ENCODE measurements around the gene PSMB7. TPM values are rescaled to one million over a fixed set of nuclear protein-coding genes. Genes with fewer than 3 reads are reported as not detected.

Gene PSMB7
- total RNA-seq, 2 donors from 2014 or later, result 105 to 175 TPM

- Mint-ChIP-seq H3K9me3 (no peaks in the 10 kb centered on the region), H3K4me3 (no peak overlapping the region), H3K27ac (no peak overlapping the region), H3K27me3 (no peaks in the 10 kb centered on the region), H3K36me3 (ENCODE audit: low read depth) (peaks cover 8% of the 10 kb centered on the region), H3K4me1 (no peaks in the 10 kb centered on the region)
- no peak for ATAC-seq (replicated peaks)
These were observed 75.6 kb downstream of the PSMB7 start for GRCh38 chr9:124339603-124340146.

DNA sequence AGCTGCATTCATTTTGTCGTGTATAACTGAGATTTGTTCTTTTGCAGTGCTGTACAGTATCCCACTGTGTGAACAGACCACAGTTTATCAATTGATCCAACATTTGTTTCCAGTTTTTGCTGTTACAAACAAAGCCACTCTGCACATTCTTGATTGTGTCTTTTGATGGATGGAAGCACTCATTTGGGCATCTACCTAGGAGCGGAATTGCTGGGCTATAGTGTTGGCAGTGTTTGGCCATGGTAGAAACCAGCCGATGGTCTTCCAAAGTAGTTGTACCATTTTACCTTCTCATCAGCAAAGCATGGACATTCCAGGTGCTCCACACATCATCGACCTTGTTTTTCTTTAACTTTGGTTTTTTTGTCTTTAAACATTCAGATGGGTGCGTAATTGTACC lies 77.7 kb downstream of the PSMB7 start:
- Mint-ChIP-seq H3K36me3 (ENCODE audit: low read depth) (peaks cover 13% of the 10 kb centered on the region), H3K4me1 (no peaks in the 10 kb centered on the region), H3K27me3 (no peaks in the 10 kb centered on the region), H3K9me3 (no peaks in the 10 kb centered on the region), H3K27ac (no peak overlapping the region), H3K4me3 (no peak overlapping the region)
- no peak for ATAC-seq (replicated peaks)

- Mint-ChIP-seq H3K27me3 (no peaks in the 10 kb centered on the region), H3K36me3 (ENCODE audit: low read depth) (peaks cover 17% of the 10 kb centered on the region), H3K27ac (no peak overlapping the region), H3K4me1 (no peaks in the 10 kb centered on the region), H3K9me3 (no peaks in the 10 kb centered on the region), H3K4me3 (no peak overlapping the region)
- ATAC-seq (replicated peaks), result no peak
These were observed 79.9 kb downstream of the PSMB7 start for GRCh38 chr9:124335320-124335707.

DNA sequence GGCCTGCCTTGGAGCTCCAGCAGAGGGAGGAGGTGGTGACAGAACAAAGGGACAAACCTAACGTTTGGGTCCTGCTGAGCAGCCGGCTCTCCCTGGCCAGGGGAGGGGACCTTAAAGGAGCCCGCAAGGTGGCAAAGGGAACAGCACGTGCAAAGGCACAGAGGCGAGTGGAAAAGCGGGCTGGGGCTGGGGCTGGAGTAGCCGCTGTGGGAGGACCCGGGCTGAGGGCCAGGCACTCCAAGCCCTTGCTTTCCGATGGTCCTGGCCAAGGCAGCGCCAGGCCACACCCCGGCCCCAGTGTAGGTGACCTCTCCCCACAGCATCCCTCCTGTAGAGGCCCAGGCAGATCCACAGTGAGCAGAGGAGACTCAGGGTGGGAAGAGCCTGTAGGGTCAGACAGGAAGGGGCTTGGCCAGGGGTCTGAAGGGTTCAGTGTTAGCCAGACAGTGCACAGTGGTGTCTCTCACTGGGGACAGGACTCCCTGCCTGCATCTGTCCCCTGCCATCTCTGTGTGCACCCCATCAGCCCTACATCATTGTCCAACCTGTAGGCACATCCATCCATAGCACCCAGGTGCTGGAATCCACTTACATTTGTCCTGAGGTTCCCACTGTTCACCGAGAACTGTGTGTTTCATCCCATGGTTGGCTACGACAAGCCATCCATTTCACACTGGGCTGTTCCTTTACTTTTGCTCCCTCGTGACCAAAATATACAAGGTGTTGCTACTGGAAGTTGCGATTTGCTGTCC lies 80.5 kb downstream of the PSMB7 start:
- H3K9me3 Mint-ChIP-seq, result no peaks in the 10 kb centered on the region
- H3K27me3 Mint-ChIP-seq, result no peaks in the 10 kb centered on the region
- no peak for ATAC-seq (replicated peaks)
- H3K4me1 Mint-ChIP-seq, result no peaks in the 10 kb centered on the region
- H3K4me3 Mint-ChIP-seq, result no peak overlapping the region
- peak overlapping the region; percentile 59 for H3K27ac Mint-ChIP-seq
- peaks cover 19% of the 10 kb centered on the region for H3K36me3 Mint-ChIP-seq (ENCODE audit: low read depth)

DNA sequence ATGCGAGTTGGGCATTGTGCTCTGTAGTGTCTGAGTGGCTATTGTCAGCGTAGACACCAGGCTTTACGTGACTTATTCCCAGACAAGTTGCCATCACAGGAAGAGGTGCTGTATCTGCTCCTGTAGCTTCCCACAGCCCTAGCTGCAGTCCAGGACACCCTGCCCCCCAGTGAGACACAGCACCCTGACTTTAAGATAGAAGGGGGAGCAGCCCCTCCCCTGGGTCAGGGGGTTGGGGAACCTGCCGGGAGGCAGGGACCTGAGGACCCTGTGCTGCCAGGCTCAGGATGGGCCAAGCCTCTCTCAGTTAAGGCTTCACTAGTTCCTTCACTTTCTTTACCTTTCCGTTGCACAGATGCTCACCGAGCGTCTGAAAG lies 82.1 kb downstream of the PSMB7 start:
- no peak for ATAC-seq (replicated peaks)
- Mint-ChIP-seq H3K4me1 (no peaks in the 10 kb centered on the region), H3K4me3 (no peak overlapping the region), H3K27ac (no peak overlapping the region), H3K9me3 (no peaks in the 10 kb centered on the region), H3K27me3 (no peaks in the 10 kb centered on the region), H3K36me3 (ENCODE audit: low read depth) (peaks cover 14% of the 10 kb centered on the region)

- Mint-ChIP-seq H3K4me1 (no peaks in the 10 kb centered on the region), H3K4me3 (no peak overlapping the region), H3K27ac (no peak overlapping the region), H3K36me3 (ENCODE audit: low read depth) (peaks cover 11% of the 10 kb centered on the region), H3K9me3 (no peaks in the 10 kb centered on the region), H3K27me3 (no peaks in the 10 kb centered on the region)
- no peak for ATAC-seq (replicated peaks)
These were observed 82.7 kb downstream of the PSMB7 start for GRCh38 chr9:124332361-124333202.

- no peaks in the 10 kb centered on the region for H3K9me3 Mint-ChIP-seq
These were observed 83.7 kb downstream of the PSMB7 start for GRCh38 chr9:124331580-124331979.

GRCh38 chr9:124330011-124330697 lies 85.1 kb downstream of the PSMB7 start:
- no peaks in the 10 kb centered on the region for H3K4me1 Mint-ChIP-seq
- H3K4me3 Mint-ChIP-seq, result no peak overlapping the region
- H3K27me3 Mint-ChIP-seq, result no peaks in the 10 kb centered on the region
- H3K9me3 Mint-ChIP-seq, result no peaks in the 10 kb centered on the region
- peaks cover 11% of the 10 kb centered on the region for H3K36me3 Mint-ChIP-seq (ENCODE audit: low read depth)
- no peak for ATAC-seq (replicated peaks)
- H3K27ac Mint-ChIP-seq, result no peak overlapping the region

More at GRCh38 chr9:124331580-124331979, 83.7 kb downstream of the PSMB7 start:
- no peak overlapping the region for H3K4me3 Mint-ChIP-seq
- H3K36me3 Mint-ChIP-seq (ENCODE audit: low read depth), result peaks cover 11% of the 10 kb centered on the region
- H3K27me3 Mint-ChIP-seq, result no peaks in the 10 kb centered on the region
- no peak overlapping the region for H3K27ac Mint-ChIP-seq
- H3K4me1 Mint-ChIP-seq, result no peaks in the 10 kb centered on the region
- no peak for ATAC-seq (replicated peaks)

DNA sequence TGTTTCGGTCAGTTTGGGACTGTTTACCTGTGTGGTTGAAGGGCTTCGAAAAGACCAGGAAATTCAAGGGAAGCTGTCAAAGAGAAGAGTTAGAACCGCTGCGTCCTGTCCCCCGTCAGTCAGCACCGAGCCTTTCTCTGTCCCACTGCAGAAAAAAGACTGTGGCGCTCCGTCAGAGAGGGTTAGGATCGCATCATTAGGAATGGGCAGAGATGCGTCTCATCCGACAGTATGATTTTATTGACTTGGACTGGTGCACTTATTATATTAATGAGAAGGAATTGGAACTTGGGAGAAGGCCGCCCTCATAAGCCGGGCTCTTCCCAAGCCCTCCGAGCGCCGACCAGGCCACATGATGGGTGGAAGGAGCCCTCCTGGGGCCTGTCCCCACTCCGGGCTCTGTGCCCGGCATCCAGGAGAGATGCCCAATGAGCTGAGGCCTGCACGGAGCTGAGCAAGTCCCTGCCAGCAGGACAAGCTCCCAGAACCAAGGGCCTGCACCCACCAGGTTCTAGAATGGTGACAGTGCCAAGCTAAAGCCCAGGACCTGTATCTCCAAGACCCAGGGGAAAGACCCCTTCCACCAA lies 85.9 kb downstream of the PSMB7 start:
- no peaks in the 10 kb centered on the region for H3K9me3 Mint-ChIP-seq

GRCh38 chr9:124328285-124328684 lies 87.0 kb downstream of the PSMB7 start:
- Mint-ChIP-seq H3K4me1 (no peaks in the 10 kb centered on the region), H3K27me3 (no peaks in the 10 kb centered on the region), H3K9me3 (no peaks in the 10 kb centered on the region), H3K36me3 (ENCODE audit: low read depth) (peaks cover 6% of the 10 kb centered on the region), H3K4me3 (no peak overlapping the region), H3K27ac (no peak overlapping the region)
- ATAC-seq (replicated peaks), result no peak

More for the DNA sequence above, 85.9 kb downstream of the PSMB7 start:
- ATAC-seq (replicated peaks), result no peak
- Mint-ChIP-seq H3K4me3 (no peak overlapping the region), H3K27ac (no peak overlapping the region), H3K36me3 (ENCODE audit: low read depth) (peaks cover 8% of the 10 kb centered on the region), H3K4me1 (no peaks in the 10 kb centered on the region), H3K27me3 (no peaks in the 10 kb centered on the region)

GRCh38 chr9:124327491-124327890 lies 87.8 kb downstream of the PSMB7 start:
- Mint-ChIP-seq H3K27me3 (no peaks in the 10 kb centered on the region), H3K36me3 (ENCODE audit: low read depth) (peaks cover 6% of the 10 kb centered on the region), H3K9me3 (no peaks in the 10 kb centered on the region), H3K4me3 (no peak overlapping the region), H3K27ac (no peak overlapping the region), H3K4me1 (no peaks in the 10 kb centered on the region)
- ATAC-seq (replicated peaks), result no peak

DNA sequence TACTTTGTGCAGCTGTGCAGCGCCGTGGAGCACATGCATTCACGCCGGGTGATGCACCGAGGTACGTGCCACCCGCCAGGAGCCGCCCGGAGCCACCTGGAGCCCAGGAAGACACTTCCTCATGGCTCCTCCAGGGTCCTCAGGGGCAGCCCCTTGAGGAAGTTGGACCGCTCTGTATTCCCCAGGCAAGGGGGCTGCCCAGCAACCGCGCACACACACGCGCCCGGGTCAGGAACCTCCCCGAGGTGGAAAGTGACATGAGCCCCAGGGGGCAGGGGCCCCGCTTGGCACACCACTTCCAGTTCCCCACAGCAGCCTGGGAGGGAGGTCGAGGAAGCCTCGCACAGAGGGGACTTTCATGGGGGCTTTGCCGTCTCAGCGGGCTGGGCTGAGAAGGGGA lies 88.9 kb downstream of the PSMB7 start:
- peaks cover 6% of the 10 kb centered on the region for H3K36me3 Mint-ChIP-seq (ENCODE audit: low read depth)
- ATAC-seq (replicated peaks), result no peak
- no peak overlapping the region for H3K4me3 Mint-ChIP-seq
- no peaks in the 10 kb centered on the region for H3K4me1 Mint-ChIP-seq
- H3K27ac Mint-ChIP-seq, result no peak overlapping the region
- no peaks in the 10 kb centered on the region for H3K9me3 Mint-ChIP-seq
- H3K27me3 Mint-ChIP-seq, result no peaks in the 10 kb centered on the region

DNA sequence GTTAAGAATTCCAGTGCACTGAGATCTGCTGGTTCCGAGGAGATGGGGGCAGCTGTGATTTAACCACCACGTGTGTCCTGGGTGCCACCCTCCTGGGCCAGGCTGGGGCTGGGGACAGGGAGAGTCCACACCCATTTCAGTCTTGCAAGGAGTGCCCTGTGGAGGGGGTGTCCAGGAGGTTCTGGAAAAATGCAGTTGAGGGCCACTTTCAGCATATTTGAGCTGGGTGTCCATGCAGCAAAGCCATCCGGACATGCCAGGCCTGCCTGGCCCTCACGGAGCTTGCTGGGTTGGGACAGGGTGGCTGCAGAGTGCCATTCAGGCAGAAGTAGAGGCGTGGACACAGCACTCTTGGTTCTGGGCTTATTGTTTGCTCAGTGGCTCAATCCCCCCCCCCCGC lies 89.4 kb downstream of the PSMB7 start:
- Mint-ChIP-seq H3K4me3 (no peak overlapping the region), H3K27ac (no peak overlapping the region), H3K36me3 (ENCODE audit: low read depth) (peaks cover 6% of the 10 kb centered on the region), H3K27me3 (no peaks in the 10 kb centered on the region), H3K4me1 (no peaks in the 10 kb centered on the region), H3K9me3 (no peaks in the 10 kb centered on the region)
- ATAC-seq (replicated peaks), result no peak

DNA sequence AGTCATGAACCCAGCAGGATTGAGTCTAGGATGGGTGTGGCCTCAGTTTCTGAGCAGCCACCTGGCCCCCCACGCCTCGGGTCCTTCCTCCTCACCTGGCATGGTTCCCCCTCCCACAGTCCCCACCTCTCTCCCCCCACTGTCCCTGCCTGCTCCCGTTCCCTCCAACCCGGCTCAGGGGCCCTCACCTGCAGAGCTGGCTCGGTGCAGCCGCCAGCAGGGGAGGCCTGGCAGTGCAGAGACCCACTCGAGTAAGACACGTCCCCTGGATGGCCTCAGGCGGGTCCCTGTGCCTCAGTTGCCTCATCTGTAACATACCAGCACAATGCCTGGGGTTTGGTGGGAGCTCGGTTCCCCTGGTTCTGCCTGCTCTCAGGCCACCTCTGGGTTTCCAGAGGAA lies 91.3 kb downstream of the PSMB7 start:
- Mint-ChIP-seq H3K4me1 (no peaks in the 10 kb centered on the region), H3K9me3 (no peaks in the 10 kb centered on the region), H3K27ac (no peak overlapping the region), H3K27me3 (no peaks in the 10 kb centered on the region), H3K36me3 (ENCODE audit: low read depth) (no peaks in the 10 kb centered on the region), H3K4me3 (no peak overlapping the region)
- ATAC-seq (replicated peaks), result no peak
